GM12878 (cell line): ENCODE results near the gene PRF1. TPM values are rescaled to one million over a fixed set of nuclear protein-coding genes. Genes with fewer than 3 reads are reported as not detected.
A peak's percentile ranks its signal among the peaks of the same experiment; 100 is the strongest.

Source experiments
- ATAC-seq: fragments of 200-7000 bp; cut with Tn5 transposase; 3 replicates; pipeline ENCODE4 v1.9.1; 2020; ENCODE audit warnings: mild to moderate bottlenecking, moderate library complexity
- BruUV-seq: library from RNA; stranded (reverse); fragments of 400-500 nt; replicated peaks from 2 replicates; lab custom pipeline; 2021; lab: Mats Ljungman, UMichigan
- CTCF ChIA-PET: fragments of 300-600 bp; sonication (Branson Sonifier 250); formaldehyde crosslinking; extraction: SDS; loops from one replicate; lab custom pipeline; 2021; ENCODE audit warnings: inconsistent platforms; lab: Yijun Ruan, JAX
- POLR2A ChIA-PET: fragments of 350-600 bp; formaldehyde crosslinking; extraction: SDS; loops from one replicate; lab custom pipeline; 2021; ENCODE audit warnings: inconsistent platforms; lab: Charles Lee
- RAD21 ChIA-PET: fragments of 300-600 bp; sonication (Branson Sonifier 250); formaldehyde crosslinking; loops from one replicate; lab custom pipeline; 2023; ENCODE audit warnings: antibody characterized with exemption; ENCODE audit not compliant: unreplicated experiment; lab: Charles Lee
- SMC1A ChIA-PET: fragments of 300-600 bp; sonication (Branson Sonifier 250); formaldehyde crosslinking; loops from one replicate; lab custom pipeline; 2023; ENCODE audit not compliant: unreplicated experiment, uncharacterized antibody; lab: Charles Lee
- DNase-seq: peaks from one replicate; pipeline ENCODE4 v3.0.0-alpha.2; 2011; ENCODE audit warnings: low read depth, low spot score
- FAIRE-seq: peaks from 3 replicates; lab custom pipeline; 2011; peaks lifted over from hg19 to GRCh38; lab: Jason Lieb, UNC
- H2AFZ ChIP-seq: 2 replicates; pipeline ENCODE4 v1.6.0; 2011; ENCODE audit warnings: low read depth, low read length, control low read depth; ENCODE audit not compliant: control insufficient read depth
- H3K27ac ChIP-seq: 2 replicates; pipeline ENCODE4 v1.5.1; 2011; ENCODE audit warnings: control low read depth; ENCODE audit not compliant: control insufficient read depth, insufficient read depth
- H3K27me3 ChIP-seq, 2 experiments: replicated peaks in 1 of 2; 2 replicates each; pipeline versions ENCODE4 v1.6.0 to v1.6.1; 2011; ENCODE audit warnings: low read length in 1 of 2; ENCODE audit not compliant: control insufficient read depth in 2 of 2, insufficient read depth in 2 of 2
- H3K36me3 ChIP-seq, 2 experiments: 2 replicates each; pipeline ENCODE4 v1.5.1; 2011; ENCODE audit warnings: low read length in 1 of 2; ENCODE audit not compliant: control insufficient read depth in 2 of 2, insufficient read depth in 2 of 2
- H3K4me1 ChIP-seq: 2 replicates; pipeline ENCODE4 v1.6.1; 2011; ENCODE audit warnings: mild to moderate bottlenecking, low read length, moderate library complexity, mixed read lengths; ENCODE audit not compliant: control insufficient read depth, insufficient read depth
- H3K4me2 ChIP-seq: 2 replicates; pipeline ENCODE4 v1.6.0; 2011; ENCODE audit warnings: control low read depth; ENCODE audit not compliant: control insufficient read depth, insufficient read depth
- H3K4me3 ChIP-seq: fragments of 200-600 bp; sonication (generic); 2 replicates; pipeline ENCODE4 v1.5.1; 2016
- H3K79me2 ChIP-seq: 2 replicates; pipeline ENCODE4 v1.6.0; 2011; ENCODE audit warnings: low read length; ENCODE audit not compliant: control insufficient read depth, insufficient read depth
- H3K9ac ChIP-seq: 2 replicates; pipeline ENCODE4 v1.8.0; 2011; ENCODE audit warnings: low read length, control low read depth, mixed read lengths; ENCODE audit not compliant: control insufficient read depth, insufficient read depth
- H3K9me3 ChIP-seq: replicated peaks from 3 replicates; pipeline ENCODE4 v1.5.1; 2011; ENCODE audit warnings: mild to moderate bottlenecking, low read length; ENCODE audit not compliant: control insufficient read depth, insufficient read depth
- H4K20me1 ChIP-seq: 2 replicates; pipeline ENCODE4 v1.6.0; 2011; ENCODE audit not compliant: control insufficient read depth, insufficient read depth
- ZBTB4 ChIP-seq: fragments of 450-650 bp; formaldehyde crosslinking; IDR thresholded peaks from 2 replicates; pipeline ENCODE4 v1.4.0; 2022; ENCODE audit warnings: mild to moderate bottlenecking, moderate library complexity
- WGBS: methylation state at CpG from one replicate; pipeline ENCODE4 v1.1.6; 2016; ENCODE audit warnings: low lambda C conversion rate; ENCODE audit not compliant: insufficient replicate concordance, insufficient coverage; ENCODE audit errors: missing lambda C conversion rate; 5-methylcytosine and 5-hydroxymethylcytosine counted together
- in situ Hi-C: fragments of 300-500 bp; cut with MboI; formaldehyde crosslinking; loops from 9 replicates; pipeline ENCODE4 v1.14.3; 2018; ENCODE audit warnings: mixed read lengths
- intact Hi-C: fragments of 100-400 bp; cut with micrococcal nuclease; formaldehyde crosslinking; loops from one replicate; pipeline ENCODE4 v1.14.2; 2022; ENCODE audit not compliant: unreplicated experiment
- polyA plus RNA-seq, 11 experiments: library from polyadenylated mRNA; depleted of rRNA in 4 of 11; unstranded in 6 of 11; stranded (reverse) in 5 of 11; fragments of >200 nt; fragmentation: Nextera tagmentation in 4 of 11; fragmentation: Illumina TruSeq in 1 of 11; extraction: Ambion mirVana in 4 of 11; extraction: Trizol in 1 of 11; gene quantifications; 1 replicate in 1 of 11; 2 replicates in 10 of 11; pipeline versions ENCODE4 v1.2.1 to v1.2.3, GENCODE V29; 2011 to 2016; ENCODE audit warnings: inconsistent platforms in 2 of 11, missing spikeins in 2 of 11, low read depth in 1 of 11
- total RNA-seq, 4 experiments: library from RNA; depleted of rRNA in 3 of 4; stranded (reverse); fragments of >200 nt in 3 of 4; fragmentation: Illumina TruSeq in 1 of 4; extraction: Trizol in 1 of 4; gene quantifications; 2 replicates each; pipeline versions ENCODE4 v1.2.1 to v1.2.3, GENCODE V29; 2013 to 2021
- TF ChIP-seq, protein P1 (sequence below): fragments of 150-350 bp; IDR thresholded peaks from 2 replicates; pipeline ENCODE4 v1.6.1; 2016; ENCODE audit warnings: low read depth, low read length

Gene PRF1
- total and polyA plus RNA-seq, 10 of the 15 experiments (the other 5 are each of a cell fraction or from before 2014, with no cell fraction given): 0.84 to 15.7 (median 1.3) TPM

- Histone ChIP-seq H3K4me2 (no peak overlapping the region), H2AFZ (no peak overlapping the region), H3K27ac (no peak overlapping the region), H3K4me1 (peaks cover 9% of the 10 kb centered on the region), H3K4me3 (no peak overlapping the region), H3K9ac (no peak overlapping the region), H3K36me3 (no peaks in the 10 kb centered on the region), H3K27me3 (no peaks in the 10 kb centered on the region; a peak in 1 of 4 replicates), H3K9me3 (peaks cover 22% of the 10 kb centered on the region), H3K79me2 (no peaks in the 10 kb centered on the region), H4K20me1 (no peaks in the 10 kb centered on the region)
- intact Hi-C loops: no loop called here
- no peak for TF ChIP-seq ZBTB4 (CRISPR knock-in tag)
- TF ChIP-seq, protein P1, sequence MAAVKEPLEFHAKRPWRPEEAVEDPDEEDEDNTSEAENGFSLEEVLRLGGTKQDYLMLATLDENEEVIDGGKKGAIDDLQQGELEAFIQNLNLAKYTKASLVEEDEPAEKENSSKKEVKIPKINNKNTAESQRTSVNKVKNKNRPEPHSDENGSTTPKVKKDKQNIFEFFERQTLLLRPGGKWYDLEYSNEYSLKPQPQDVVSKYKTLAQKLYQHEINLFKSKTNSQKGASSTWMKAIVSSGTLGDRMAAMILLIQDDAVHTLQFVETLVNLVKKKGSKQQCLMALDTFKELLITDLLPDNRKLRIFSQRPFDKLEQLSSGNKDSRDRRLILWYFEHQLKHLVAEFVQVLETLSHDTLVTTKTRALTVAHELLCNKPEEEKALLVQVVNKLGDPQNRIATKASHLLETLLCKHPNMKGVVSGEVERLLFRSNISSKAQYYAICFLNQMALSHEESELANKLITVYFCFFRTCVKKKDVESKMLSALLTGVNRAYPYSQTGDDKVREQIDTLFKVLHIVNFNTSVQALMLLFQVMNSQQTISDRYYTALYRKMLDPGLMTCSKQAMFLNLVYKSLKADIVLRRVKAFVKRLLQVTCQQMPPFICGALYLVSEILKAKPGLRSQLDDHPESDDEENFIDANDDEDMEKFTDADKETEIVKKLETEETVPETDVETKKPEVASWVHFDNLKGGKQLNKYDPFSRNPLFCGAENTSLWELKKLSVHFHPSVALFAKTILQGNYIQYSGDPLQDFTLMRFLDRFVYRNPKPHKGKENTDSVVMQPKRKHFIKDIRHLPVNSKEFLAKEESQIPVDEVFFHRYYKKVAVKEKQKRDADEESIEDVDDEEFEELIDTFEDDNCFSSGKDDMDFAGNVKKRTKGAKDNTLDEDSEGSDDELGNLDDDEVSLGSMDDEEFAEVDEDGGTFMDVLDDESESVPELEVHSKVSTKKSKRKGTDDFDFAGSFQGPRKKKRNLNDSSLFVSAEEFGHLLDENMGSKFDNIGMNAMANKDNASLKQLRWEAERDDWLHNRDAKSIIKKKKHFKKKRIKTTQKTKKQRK: peak; percentile 47; the same call in 1 of the 2 replicates
- WGBS: 71% methylated on average over 5 of the region's 5 CpGs
- ChIA-PET SMC1A (no interaction called here), RAD21 (no interaction called here), POLR2A (no interaction called here), CTCF (no interaction called here)
- BruUV-seq: no TSS peak
- in situ Hi-C loops: no loop called here
- ATAC-seq (no peak), DNase-seq (no peak), FAIRE-seq (no peak)
These were observed 49.1 kb upstream of the PRF1 start for GRCh38 chr10:70651661-70652060.
